Left forelimb (tissue), 1 donor: ENCODE measurements around the gene SNX2.

Source experiments
- DNase-seq: peaks from one replicate; pipeline ENCODE4 v3.0.0-alpha.2; 2018; ENCODE audit warnings: low spot score

The SNX2 gene

GRCh38 chr5:122773619-122774018 lies 1.3 kb upstream of the SNX2 start:
- DNase-seq = no peak

GRCh38 chr5:122774519-122774860 lies 390 bp upstream of the SNX2 start:
- no peak for DNase-seq

GRCh38 chr5:122775550-122776542 lies 966 bp downstream of the SNX2 start:
- DNase-seq = no peak

- DNase-seq = no peak
Observed at GRCh38 chr5:122778157-122778556, 3.3 kb downstream of the SNX2 start.

GRCh38 chr5:122779451-122779850 lies 4.6 kb downstream of the SNX2 start:
- no peak for DNase-seq

- no peak for DNase-seq
Observed at GRCh38 chr5:122780296-122780695, 5.4 kb downstream of the SNX2 start.

- no peak for DNase-seq
Observed at GRCh38 chr5:122781465-122781864, 6.6 kb downstream of the SNX2 start.

GRCh38 chr5:122785294-122785693 lies 10.4 kb downstream of the SNX2 start:
- DNase-seq = no peak

- no peak for DNase-seq
Observed at GRCh38 chr5:122788371-122788770, 13.5 kb downstream of the SNX2 start.

- DNase-seq = no peak
Observed at GRCh38 chr5:122788996-122789395, 14.1 kb downstream of the SNX2 start.

GRCh38 chr5:122789461-122790171 lies 14.7 kb downstream of the SNX2 start:
- no peak for DNase-seq

- DNase-seq = no peak
Observed at GRCh38 chr5:122790354-122791103, 15.6 kb downstream of the SNX2 start.

GRCh38 chr5:122805481-122805880 lies 30.6 kb downstream of the SNX2 start:
- no peak for DNase-seq

- DNase-seq = no peak
Observed at GRCh38 chr5:122810405-122810804, 35.5 kb downstream of the SNX2 start.

- no peak for DNase-seq
Observed at GRCh38 chr5:122815218-122815767, 40.4 kb downstream of the SNX2 start.

GRCh38 chr5:122816756-122817155 lies 41.9 kb downstream of the SNX2 start:
- no peak for DNase-seq

- no peak for DNase-seq
Observed at GRCh38 chr5:122831984-122832383, 57.1 kb downstream of the SNX2 start.

GRCh38 chr5:122835681-122836080 lies 60.8 kb downstream of the SNX2 start:
- DNase-seq = no peak

GRCh38 chr5:122836947-122837346 lies 62.1 kb downstream of the SNX2 start:
- DNase-seq = no peak

GRCh38 chr5:122839731-122840130 lies 64.9 kb downstream of the SNX2 start:
- DNase-seq = no peak

- DNase-seq = no peak
Observed at GRCh38 chr5:122842016-122842580, 67.2 kb downstream of the SNX2 start.
